Activated T-cell treated with anti-CD3 and anti-CD28 coated beads for 48 hours (primary cell): ENCODE data around the gene PACSIN3.

Experiments
- DNase-seq: peaks from one replicate; pipeline ENCODE4 v3.0.0-alpha.2; 2020; ENCODE audit warnings: low read depth

PACSIN3 gene

DNA sequence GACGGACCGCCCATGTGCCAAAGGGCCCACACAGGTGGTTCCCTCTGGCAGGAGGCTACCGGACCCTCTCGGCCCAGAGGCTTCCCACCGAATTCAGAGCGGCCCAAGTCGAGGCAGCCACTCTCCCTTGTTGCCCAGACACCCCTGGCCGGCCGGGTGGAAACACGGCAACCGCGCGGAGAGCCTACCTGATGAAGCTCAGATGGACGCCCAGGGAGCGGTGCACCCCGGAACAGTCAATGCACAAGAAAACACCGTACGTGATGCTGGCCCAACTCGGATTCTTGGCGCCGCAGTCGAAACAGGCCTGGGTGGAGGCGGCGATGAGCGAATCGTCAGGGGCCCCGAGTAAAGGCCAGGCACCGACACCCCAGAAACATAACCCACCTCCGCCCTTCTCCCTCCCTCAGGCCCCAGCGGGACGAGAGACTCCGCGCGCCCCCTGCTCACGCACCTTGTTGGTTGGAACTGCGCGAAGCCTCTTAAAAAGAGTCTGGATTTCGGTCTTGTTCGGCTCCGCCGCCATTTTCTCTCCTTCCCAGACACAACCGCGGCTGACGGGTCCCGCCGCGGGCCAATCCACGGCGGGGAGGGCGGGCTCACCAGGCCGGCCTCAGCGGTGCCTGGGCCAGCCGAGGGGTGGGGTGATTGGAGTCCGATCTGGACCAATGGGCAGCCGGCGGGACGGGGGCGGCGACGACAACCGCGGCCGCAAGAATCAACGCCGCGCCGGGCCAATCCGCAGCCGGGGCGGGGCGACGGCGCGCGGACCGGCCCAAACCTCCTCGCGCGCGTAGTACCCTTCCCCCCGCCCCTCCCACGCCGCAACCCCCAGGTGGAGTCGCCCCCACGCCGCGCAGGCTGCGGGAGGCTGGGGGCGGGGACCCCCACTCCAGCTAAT is 9.7 kb downstream of the PACSIN3 start, which contains the start of gene ARFGAP2:
Gene ARFGAP2, minus strand, starts transcription at position 552 of the 901 bp plus-strand sequence. Its CDS starts 26 bp downstream, at position 526.
- peak; percentile 97 for DNase-seq

DNA sequence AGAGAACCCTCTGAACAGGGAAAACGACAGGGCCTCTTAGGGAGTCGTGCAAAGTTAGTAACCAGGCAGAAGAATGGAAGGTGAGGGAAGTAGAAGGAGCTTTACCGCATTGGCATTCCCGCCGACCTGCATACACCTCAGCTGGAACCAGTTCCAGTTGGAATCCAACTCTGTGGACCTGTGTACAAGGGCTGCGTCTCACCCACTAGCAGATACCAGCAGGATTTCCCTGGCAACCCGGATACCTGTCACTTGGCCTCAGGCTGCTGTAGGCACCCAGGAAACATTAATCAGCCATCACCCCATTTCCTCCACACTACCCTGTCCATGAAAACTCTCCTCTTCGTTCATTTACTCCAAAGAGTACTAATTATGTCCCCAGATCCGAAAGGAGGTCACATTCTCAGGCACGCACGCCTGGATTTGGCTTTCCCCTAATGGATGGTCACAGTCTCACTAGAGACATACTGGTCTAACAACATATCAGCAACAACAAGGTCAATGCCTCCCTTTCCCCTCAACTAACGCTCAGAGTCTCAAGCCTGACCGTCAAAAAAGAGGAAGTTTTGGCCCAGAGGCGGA is 10.4 kb downstream of the PACSIN3 start:
- no peak for DNase-seq

DNA sequence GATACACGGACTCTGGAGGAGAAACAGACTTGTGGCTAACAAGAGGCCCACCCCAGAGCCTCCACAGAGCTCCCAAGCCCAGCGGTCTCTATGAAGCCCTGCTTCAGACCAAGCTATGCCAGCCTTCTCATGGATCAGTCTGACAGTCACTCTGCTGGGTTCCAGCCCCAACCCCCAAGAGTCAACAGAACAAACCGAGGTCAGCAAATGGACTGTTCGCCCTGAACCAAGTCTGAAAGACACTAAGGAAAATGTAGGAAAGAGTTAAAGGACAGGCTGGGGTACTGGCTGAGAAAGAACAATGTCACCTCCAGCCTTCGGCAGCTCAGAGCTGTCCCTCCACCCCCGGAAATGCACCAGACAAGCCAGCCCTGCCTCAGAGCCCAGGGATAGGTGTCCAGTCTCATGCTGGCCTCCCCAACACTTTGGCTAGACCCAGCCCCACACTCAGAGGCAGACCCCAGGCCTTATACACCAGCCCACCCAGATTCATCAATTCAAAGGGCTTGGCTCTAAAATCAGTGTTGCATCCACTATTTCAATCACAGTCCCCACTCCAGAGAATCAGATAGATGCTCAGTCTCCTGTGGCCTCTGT is 13.4 kb downstream of the PACSIN3 start:
- no peak for DNase-seq

DNA sequence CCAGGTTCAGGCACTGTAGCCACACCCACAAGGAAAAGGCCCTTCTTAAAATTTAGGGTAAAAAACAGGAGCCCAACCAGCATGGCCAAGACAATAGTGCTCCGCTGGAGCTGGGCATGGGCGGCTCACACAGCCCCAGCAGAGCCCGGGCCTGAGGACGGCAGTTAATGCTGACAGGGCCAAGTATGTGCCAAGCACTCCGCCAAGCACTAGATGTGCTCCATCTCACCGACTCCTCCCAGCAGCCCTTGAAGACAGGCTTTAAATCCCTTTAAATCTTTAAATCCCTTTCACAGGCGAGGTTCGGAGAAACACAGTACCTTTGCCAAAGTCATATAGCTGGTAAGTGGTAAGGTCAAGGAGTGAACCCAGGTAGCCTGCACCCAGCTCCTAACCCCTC is 14.4 kb downstream of the PACSIN3 start:
- DNase-seq, result no peak

DNA sequence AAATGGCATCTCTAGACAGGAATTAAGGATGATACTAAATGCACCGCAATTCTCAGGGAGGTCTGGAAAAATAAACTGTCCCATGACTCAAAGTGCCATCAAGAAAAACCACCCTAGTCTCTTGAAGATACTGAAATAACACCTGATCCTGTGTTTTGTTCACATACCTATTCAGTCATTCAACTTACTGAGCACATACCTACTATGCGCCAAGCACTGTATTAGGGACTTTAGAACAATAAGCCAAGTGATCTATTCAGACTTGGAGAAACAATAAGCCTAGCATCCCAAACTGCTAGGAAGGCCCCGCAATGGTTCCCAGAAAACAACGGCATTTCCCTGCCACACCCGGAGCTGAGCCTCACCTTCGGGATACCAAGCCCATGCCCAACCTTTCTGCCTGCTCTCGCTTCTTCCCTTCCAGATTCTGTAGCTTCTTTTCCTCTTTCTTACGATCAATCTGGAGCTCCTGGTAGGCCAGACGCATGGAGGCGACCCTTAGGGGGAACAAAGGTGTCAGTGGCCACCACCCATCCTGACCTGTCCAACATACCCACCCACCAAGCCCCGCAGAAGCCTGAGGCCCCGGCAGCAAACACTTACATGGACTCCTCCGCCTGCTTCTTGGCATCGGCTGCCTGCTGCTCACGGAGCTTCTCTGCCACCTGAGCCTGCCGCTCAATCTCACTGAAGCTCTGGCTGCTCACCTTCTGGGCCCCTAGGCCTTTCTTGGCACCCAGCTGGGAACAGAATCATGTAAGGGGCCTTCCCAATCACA is 15.0 kb downstream of the PACSIN3 start:
- no peak for DNase-seq

DNA sequence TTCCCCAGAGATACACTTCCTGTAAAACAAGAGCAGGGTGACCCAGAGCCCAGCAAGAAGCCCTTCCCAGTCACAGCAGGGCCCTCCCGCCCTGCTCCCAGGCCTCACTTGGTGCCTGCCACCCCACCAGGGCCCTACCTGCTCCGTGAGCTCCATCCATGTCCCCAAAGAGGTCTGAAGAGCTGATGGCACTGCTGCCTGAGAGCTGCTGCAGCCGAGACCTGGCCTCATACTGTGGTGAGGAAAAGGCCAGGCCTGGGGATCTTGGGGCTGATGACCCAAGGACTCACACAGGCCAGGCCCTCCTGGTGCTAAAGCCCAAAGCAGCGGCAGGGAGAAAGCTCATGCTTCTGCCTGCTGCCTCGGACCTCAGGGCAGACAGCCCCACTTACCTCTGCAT is 19.9 kb downstream of the PACSIN3 start:
- no peak for DNase-seq

DNA sequence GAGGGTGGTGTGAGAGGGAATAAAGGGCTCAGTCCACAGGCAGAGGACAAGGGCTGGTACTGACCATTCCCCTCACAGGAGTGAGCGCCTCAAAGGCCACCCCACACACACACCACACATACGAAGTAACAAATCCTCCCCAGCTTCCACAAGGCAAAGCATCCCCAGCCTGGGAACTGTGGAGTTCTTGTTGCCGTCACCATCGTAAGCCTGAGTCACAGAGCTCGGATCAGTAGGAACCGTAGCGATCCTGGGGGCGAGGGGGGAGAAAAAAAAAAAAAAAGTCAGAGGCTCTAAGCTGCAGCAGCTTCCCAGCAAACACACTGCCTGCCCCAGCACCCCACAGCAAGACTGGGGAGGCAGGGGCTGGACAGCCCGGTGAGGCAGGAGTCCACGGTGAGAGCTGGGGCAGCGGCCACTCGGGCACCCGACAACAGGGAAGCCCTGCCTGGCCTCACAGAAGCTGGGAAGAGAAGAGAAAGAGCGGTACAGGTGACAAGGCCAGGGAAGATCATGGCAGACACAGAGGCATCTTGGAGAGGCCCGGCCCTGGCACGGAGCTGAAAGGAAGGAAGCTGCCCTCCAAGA is 20.9 kb downstream of the PACSIN3 start:
- no peak for DNase-seq

DNA sequence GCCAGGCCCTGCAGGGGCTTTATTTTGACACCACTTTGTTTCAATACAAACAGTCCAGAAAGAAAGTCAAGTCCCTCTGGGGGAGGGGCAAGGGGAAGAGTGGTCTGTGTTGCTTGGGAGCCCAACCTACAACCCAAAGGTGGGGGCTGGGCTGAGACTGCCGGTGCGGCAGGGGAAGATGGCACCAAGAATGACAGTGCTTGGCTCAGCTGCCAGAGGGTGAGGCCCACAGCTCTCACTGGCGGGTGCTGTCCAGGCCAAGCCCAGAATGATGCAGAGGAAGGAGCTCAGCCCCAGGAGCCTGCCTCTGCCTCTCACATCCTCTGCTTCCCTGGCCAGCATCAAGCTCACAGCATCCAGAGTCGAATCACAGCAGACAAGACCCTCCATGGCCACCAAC is 21.9 kb downstream of the PACSIN3 start:
- no peak for DNase-seq

DNA sequence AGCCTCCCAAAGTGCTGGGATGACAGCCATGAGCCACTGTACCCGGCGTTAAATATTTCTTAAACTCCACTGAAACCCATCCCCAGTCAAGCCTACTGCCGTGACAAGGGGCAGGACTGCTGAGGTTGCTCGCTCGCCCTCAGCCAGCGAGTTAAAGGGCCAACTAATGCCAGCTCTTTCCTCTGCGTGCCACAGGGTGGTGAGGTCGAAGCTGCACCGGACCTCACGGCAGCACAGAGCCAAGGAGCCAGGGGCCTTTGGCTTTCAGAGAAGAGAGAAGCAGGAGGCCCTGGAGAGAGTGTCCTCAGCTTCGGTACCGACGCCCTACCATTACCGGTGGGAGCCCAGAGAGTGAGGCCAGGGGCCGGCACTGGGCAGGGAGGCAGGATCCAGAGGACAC is 22.3 kb downstream of the PACSIN3 start:
- DNase-seq, result no peak

DNA sequence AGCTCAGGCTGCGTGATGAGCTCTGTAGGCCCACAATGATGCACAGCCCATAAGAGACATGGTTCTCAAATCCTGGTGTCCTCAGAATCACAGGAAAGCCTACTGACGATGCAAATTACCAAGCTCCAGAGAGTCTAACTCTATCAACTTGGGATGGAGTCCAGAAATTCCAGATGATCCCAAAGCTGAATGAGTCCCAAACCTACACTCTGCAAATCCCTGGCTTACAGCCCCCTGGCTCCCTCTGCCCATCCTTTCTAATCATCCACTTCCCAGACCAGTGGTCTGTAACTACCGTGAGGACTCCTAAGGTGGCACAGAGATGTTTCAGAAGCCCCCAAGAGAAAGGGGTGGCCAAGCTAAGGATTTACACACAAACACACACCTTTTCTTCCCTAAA is 23.0 kb downstream of the PACSIN3 start:
- DNase-seq, result no peak

DNA sequence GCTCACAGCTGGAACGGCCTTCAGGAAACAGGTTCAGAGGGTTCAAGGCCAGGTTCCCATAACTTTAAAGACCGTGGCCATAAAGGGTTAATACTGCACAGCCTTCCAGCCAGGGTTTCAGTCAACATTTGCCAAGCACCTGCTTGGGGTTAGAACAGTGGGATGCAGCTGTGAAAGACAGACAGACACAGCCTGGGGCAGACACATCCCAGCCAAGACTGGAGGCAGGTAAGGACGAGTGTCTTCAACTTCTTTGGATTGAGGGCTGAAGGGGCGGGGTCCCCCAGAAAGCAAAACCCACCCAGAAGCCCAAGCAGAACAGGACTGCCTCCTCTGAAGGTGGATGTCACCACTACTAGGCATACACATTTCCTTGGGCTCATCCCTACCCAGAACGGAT is 23.8 kb downstream of the PACSIN3 start:
- DNase-seq, result no peak

DNA sequence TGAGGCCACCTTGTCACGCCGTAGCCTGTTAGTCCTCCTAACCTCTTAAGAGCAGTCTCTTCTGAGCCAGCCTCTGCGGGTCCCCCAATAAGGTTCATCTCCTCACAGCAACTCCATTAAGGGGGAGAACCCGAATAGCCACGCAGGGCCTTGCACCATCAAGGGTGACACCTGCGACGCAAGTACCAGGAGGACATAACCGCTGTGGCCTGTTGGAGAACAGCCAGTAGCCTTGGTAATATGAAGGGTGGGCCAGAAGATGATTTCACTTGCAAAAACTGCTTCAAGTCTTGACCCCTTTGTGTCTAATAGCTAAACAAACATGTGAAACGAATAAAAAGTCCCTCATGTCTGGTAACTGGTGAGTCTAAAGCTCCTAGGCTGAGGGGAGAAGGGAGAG is 24.3 kb downstream of the PACSIN3 start:
- no peak for DNase-seq

DNA sequence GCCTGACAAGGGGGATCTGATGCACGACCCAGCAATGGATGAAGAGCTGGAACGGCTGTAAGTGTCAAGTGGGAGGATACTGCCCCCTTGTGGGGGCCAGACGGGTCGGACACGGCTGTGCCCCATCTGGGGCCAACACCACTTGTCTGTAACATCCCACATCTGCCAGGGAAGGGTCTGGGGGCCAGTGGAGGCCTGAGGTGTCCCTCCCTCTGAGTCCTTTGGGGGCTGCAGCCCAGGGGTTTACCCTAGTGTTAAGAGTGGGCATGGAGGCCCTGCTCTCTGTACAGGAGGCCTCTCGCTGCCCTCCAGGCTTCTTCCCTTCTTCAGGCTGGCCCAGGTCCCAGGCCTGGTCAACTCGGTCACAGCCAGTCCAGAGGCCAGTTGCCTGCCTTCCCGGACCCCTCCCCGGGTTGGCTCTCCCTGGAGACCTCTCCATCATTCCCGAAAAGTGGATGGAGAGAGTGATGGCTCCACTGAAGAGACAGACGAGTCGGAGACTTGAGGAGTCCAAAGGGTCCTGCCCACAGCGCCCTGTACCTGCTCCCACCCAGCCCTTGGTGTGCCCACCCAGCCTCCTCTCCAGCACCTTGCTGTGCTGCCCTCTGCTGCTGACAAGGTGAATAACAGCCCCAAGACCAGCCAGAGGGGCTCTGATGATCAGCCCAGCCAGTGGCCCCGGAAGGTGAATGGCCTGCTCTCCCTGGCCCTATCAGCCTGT is 24.9 kb downstream of the PACSIN3 start:
- DNase-seq, result peak; percentile 59

DNA sequence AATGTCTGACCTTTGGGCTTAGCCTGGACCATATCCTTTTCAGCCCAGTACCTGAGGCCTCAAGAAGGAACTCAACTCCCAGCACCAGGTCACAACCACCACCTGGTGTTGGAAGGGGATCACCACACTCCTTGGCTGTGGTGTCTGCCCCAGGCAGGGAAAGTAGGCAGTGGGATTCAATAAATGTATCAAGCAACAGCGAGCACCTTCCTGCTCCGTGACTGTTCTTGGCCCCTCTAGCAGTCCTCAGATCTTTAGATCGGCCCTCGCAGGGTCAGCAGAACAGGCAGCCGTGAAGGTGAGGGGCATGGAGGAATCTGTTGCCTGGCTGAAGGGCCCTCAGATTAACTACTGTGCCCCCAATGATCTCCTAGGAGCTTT is 25.5 kb downstream of the PACSIN3 start:
- DNase-seq, result no peak

DNA sequence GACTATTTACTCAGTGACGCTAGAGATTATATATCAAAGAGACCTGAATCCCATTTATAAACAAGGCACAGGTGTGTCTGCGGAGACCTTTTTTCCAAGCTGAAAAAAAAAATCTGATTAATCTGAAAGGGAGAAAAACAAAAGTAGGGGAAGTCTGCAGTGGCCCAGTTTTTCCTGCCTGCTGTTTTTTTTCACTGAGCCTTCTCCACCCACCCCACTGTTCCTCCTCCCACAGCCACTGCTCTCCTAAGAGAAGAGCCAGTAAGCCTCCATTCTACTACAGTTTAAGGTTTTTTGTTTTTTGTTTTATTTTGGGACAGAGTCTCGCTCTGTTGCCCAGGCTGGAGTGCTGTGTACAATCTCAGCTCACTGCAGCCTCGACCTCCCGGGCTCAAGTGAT is 28.0 kb downstream of the PACSIN3 start:
- DNase-seq, result no peak

DNA sequence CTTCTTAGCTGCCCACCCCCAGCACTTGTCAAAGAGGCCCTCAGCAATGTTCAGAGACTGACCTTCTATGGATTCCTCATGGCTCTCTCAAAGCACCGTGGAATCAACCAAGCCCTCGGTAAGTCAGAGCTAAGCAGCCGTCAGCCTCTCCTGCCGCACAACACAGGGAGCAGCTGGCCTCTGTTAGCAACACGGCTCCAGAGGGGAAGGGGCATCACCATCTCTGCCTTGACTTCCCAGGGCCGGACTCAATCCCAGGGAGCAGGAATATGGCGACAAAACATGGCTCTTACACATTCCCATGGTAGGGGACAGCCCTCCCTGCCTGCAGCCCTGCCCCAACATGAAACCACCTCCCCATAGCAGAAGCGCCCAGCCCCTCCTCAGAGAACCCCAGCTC is 28.4 kb downstream of the PACSIN3 start:
- DNase-seq, result no peak

DNA sequence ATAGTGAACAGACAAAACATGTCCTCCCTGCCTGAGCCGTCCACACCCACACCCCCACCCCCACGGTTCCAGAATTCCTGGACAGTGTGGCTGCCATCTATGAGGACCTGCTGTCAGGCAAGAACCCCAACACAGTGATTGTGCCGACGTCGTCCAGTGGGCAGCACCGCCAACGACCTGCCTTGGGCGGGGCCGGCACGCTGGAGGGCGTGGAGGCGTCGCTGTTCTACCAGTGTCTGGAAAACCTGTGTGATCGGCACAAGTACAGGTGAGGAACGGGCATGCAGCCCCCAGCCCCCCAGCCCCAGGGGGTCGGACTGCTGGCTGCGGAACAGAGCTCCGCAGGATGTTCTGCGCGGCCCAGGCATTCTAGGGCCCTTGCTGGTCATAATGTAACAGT is 29.3 kb downstream of the PACSIN3 start:
- DNase-seq, result no peak

DNA sequence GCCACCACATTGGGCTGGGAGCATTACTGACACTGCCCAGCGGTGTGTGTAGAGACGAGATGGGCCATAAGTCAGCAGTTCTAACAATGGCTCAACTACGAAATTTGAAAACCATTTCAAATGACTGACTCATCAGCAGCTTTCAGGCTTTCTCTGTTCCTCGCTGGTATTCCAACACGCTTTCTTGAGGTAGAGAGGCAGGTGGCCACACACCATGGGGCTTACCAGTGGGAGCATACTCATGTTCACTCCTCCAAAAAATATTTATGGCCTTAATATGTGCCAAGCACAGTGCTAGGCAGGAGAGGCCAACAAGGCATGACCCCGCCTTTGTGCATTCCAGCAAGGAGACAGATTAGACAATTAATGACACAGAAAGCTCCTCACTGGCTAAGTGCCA is 29.9 kb downstream of the PACSIN3 start:
- DNase-seq, result no peak

DNA sequence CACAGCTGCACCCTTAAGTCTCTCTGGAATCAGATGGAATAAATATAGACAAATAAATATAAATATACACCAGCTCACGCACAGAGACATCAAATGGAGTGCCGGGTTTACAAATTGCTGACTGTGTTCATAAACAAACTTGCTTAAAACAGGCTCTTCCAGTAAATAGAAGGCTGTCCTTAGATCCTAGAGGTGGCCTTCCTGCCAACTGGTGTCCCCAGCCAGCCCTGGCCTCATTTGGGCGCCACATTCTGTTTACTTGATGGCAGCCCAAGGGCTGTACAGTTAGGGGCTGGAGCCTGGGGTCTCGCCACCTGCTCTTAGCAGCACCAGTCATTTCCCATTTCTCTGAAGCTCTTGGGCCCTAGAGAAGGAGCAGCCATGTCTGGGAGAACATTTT is 30.4 kb downstream of the PACSIN3 start:
- DNase-seq, result no peak

DNA sequence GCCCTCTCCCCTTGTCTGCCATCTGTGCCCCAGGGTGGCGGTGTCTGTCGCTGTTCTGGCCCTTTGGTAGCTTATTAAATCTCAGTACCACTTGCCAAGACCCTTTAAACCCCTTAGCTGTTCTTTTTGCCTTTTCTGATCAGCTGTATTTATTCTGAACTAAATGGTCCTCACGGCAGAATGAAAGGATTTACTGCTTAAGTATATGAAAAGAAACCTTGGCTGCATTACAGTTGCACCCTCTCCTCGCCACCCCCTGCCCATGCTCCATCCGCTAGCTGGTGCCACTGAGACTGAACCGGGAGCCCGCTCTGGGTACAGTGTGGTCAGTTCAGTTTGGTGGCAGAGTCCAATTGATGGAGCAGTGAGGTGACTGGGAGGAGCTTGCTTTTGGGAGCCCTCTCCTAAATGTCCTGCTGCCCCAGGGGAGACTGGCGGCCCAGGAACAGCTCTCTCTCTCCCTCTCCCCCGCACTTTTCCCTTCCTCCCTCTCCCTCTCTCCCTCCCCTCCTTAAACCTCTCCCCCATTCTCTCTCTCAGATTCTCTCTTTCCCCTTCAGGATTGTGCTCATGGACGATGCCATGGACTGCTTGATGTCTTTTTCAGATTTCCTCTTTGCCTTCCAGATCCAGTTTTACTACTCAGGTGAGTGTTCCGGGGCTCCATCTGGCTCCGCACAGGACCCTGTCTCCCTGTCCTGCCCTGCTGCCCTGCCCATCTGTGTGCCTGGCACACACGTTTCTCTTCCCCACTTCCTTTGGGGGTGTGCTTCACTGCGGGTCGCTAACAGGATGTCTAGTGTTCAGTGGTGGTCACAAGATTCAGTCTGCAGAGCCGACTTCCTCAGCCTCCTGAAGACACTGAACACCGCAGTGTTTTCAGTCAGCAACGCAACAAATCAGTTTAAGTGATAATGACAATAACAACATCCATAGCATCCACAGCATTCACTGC is 31.3 kb downstream of the PACSIN3 start:
- no peak for DNase-seq
